K562 (cell line): ENCODE data around the gene TMEM108.

Experiments used
- CBX2 ChIP-seq: fragments of 200-600 bp; sonication (generic); IDR thresholded peaks from one replicate; pipeline ENCODE4 v1.6.1; 2012; ENCODE audit warnings: mild to moderate bottlenecking, low read length, inconsistent platforms; ENCODE audit not compliant: insufficient read depth, poor library complexity, severe bottlenecking
- CTCF ChIP-seq, 3 experiments: IDR thresholded peaks in 2 of 3; conservative IDR thresholded peaks in 1 of 3; 2 replicates each; pipeline ENCODE4 v1.5.1; 2011 to 2012; ENCODE audit warnings: low read length in 3 of 3, mild to moderate bottlenecking in 3 of 3, control low read depth in 2 of 3, improper control_type of control experiment in 1 of 3, inconsistent platforms in 1 of 3, low read depth in 1 of 3, mixed read lengths in 1 of 3, moderate library complexity in 1 of 3; ENCODE audit not compliant: insufficient read depth in 2 of 3
- NFATC3 ChIP-seq: fragments of 450-650 bp; IDR thresholded peaks from 2 replicates; pipeline ENCODE4 v1.6.1; 2017; ENCODE audit warnings: mild to moderate bottlenecking
- POLR2AphosphoS2 ChIP-seq: IDR thresholded peaks from 2 replicates; pipeline ENCODE4 v1.6.1; 2012; ENCODE audit warnings: low read length, improper control_type of control experiment
- POLR2AphosphoS5 ChIP-seq: IDR thresholded peaks from 2 replicates; pipeline ENCODE4 v1.6.1; 2011; ENCODE audit warnings: mild to moderate bottlenecking, low read depth, low read length, moderate library complexity; ENCODE audit not compliant: control insufficient read depth, insufficient read depth
- SPI1 ChIP-seq: IDR thresholded peaks from 2 replicates; pipeline ENCODE4 v1.6.1; 2011; ENCODE audit warnings: low read depth, low read length, control low read depth, borderline replicate concordance

- TF ChIP-seq NFATC3: no peak
- no peak for TF ChIP-seq CBX2
- no peak for TF ChIP-seq SPI1
- TF ChIP-seq POLR2AphosphoS5: no peak
- TF ChIP-seq CTCF (IDR thresholded peaks at IDR 0.05 in 2 of 3, conservative IDR thresholded peaks at IDR 0.05 in 1 of 3; ENCODE audit: insufficient read depth in 2 of 3, low read depth in 1 of 3, low read length in 3 of 3): no peak
- TF ChIP-seq POLR2AphosphoS2: no peak
Observed at GRCh38 chr3:133361435-133361834, 323.2 kb downstream of the TMEM108 start.
